Gastrocnemius medialis (tissue), 4 donors: Measurements from ENCODE around the gene TNPO3. TPM values are rescaled to one million over a fixed set of nuclear protein-coding genes. Genes with fewer than 3 reads are reported as not detected.

Source experiments
- ATAC-seq, 2 donors: fragments of 150-250 bp; one replicate each; pipeline ENCODE4 v1.9.1; 2016
- DNase-seq, 2 donors: peaks; one replicate each; pipeline ENCODE4 v3.0.0-alpha.2; 2019
- H3K27ac ChIP-seq, 4 donors: fragments of 200-600 bp; sonication (generic); 1 replicate in 1 of 4; 2 replicates in 3 of 4; pipeline ENCODE4 v1.5.1; 2016 to 2018; ENCODE audit warnings: mild to moderate bottlenecking in 2 of 4, moderate library complexity in 1 of 4
- H3K27me3 ChIP-seq, 3 donors: fragments of 200-600 bp; sonication (generic) in 2 of 3; 1 replicate in 1 of 3; 2 replicates in 2 of 3; pipeline versions ENCODE4 v1.5.1 to v1.6.0; 2016 to 2019; ENCODE audit warnings: mild to moderate bottlenecking in 1 of 3, moderate library complexity in 1 of 3
- H3K36me3 ChIP-seq, 2 donors: fragments of 200-600 bp; sonication (generic) in 1 of 2; one replicate each; pipeline ENCODE4 v1.5.1; 2017 to 2018
- H3K4me1 ChIP-seq, 2 donors: fragments of 200-600 bp; sonication (generic) in 1 of 2; one replicate each; pipeline ENCODE4 v1.5.1; 2016 to 2017; ENCODE audit warnings: mild to moderate bottlenecking in 2 of 2
- H3K4me3 ChIP-seq, 4 donors: fragments of 200-600 bp; sonication (generic) in 3 of 4; 1 replicate in 1 of 4; 2 replicates in 3 of 4; pipeline ENCODE4 v1.5.1; 2016 to 2019; ENCODE audit warnings: mild to moderate bottlenecking in 2 of 4
- H3K9me3 ChIP-seq, 3 donors: fragments of 200-600 bp; sonication (generic) in 2 of 3; 1 replicate in 1 of 3; 2 replicates in 2 of 3; pipeline ENCODE4 v1.5.1; 2016 to 2019
- CTCF ChIP-seq, 5 experiments: fragments of 450-650 bp in 3 of 5; fragments of 200-600 bp in 2 of 5; sonication (generic) in 2 of 5; IDR thresholded peaks in 4 of 5; conservative IDR thresholded peaks in 1 of 5; 1 replicate in 4 of 5; 2 replicates in 1 of 5; pipeline ENCODE4 v1.5.1; 2016 to 2019; ENCODE audit warnings: antibody characterized with exemption in 5 of 5, mild to moderate bottlenecking in 3 of 5, moderate library complexity in 3 of 5
- POLR2A ChIP-seq, 2 donors: fragments of 450-650 bp; IDR thresholded peaks; one replicate each; pipeline ENCODE4 v1.6.1; 2017; ENCODE audit warnings: antibody characterized with exemption in 2 of 2, mild to moderate bottlenecking in 2 of 2, moderate library complexity in 2 of 2
- in situ Hi-C, 4 donors: fragments of 200-750 bp; cut with MboI; loops; one replicate each; pipeline versions ENCODE4 v1.15.0 to v1.8.0; 2017; ENCODE audit warnings: low sequenced_read_pairs in 4 of 4
- intact Hi-C: fragments of 100-400 bp; cut with DNase I; formaldehyde crosslinking; loops from one replicate; pipeline ENCODE4 v1.15.1; 2023; ENCODE audit warnings: low total_unique reads
- total RNA-seq, 4 donors: library from RNA; depleted of rRNA; stranded (reverse); fragments of >200 nt; gene quantifications; one replicate each; pipeline versions ENCODE4 v1.1.0 to v1.2.3, GENCODE V29; 2016

TNPO3 gene
- total RNA-seq, 4 donors from 2014 or later, result 39.1 to 50.9 (median 50.5) TPM

- Histone ChIP-seq H3K27ac (no peak overlapping the region), H3K36me3 (no peaks in the 10 kb centered on the region), H3K9me3 (no peaks in the 10 kb centered on the region), H3K4me3 (no peak overlapping the region), H3K4me1 (no peaks in the 10 kb centered on the region), H3K27me3 (no peaks in the 10 kb centered on the region)
- DNase-seq (no peak), ATAC-seq (no peak)
- in situ Hi-C loops (no loop called here), intact Hi-C loops (no loop called here)
- no peak for TF ChIP-seq POLR2A (IDR thresholded peaks at IDR 0.05)
- TF ChIP-seq CTCF (IDR thresholded peaks at IDR 0.05 in 4 of 5, conservative IDR thresholded peaks at IDR 0.05 in 1 of 5), result no peak
Measured at GRCh38 chr7:129083525-129083924, 28.6 kb upstream of the TNPO3 start.

- Histone ChIP-seq H3K27me3 (no peaks in the 10 kb centered on the region), H3K27ac (no peak overlapping the region), H3K9me3 (no peaks in the 10 kb centered on the region), H3K36me3 (no peaks in the 10 kb centered on the region), H3K4me1 (no peaks in the 10 kb centered on the region), H3K4me3 (no peak overlapping the region)
- TF ChIP-seq POLR2A (IDR thresholded peaks at IDR 0.05) (no peak), CTCF (IDR thresholded peaks at IDR 0.05 in 4 of 5, conservative IDR thresholded peaks at IDR 0.05 in 1 of 5) (no peak)
- in situ Hi-C loops, result no loop called here
- ATAC-seq (no peak), DNase-seq (no peak)
- intact Hi-C loops, result no loop called here
Measured at GRCh38 chr7:129078455-129078854, 23.5 kb upstream of the TNPO3 start.

- H3K36me3 ChIP-seq, result no peaks in the 10 kb centered on the region
- H3K4me1 ChIP-seq, result no peaks in the 10 kb centered on the region
- in situ Hi-C loops (no loop called here), intact Hi-C loops (no loop called here)
- H3K27me3 ChIP-seq, result no peaks in the 10 kb centered on the region
- no peak for DNase-seq
- ATAC-seq, result no peak
- H3K9me3 ChIP-seq, result no peaks in the 10 kb centered on the region
- no peak overlapping the region for H3K27ac ChIP-seq
- H3K4me3 ChIP-seq, result no peak overlapping the region
- no peak for TF ChIP-seq CTCF (IDR thresholded peaks at IDR 0.05 in 4 of 5, conservative IDR thresholded peaks at IDR 0.05 in 1 of 5)
- no peak for TF ChIP-seq POLR2A (IDR thresholded peaks at IDR 0.05)
Measured at GRCh38 chr7:129076886-129077285, 22.0 kb upstream of the TNPO3 start.

- Histone ChIP-seq H3K27ac (no peak overlapping the region), H3K36me3 (no peaks in the 10 kb centered on the region), H3K9me3 (no peaks in the 10 kb centered on the region), H3K4me1 (no peaks in the 10 kb centered on the region), H3K27me3 (no peaks in the 10 kb centered on the region), H3K4me3 (no peak overlapping the region)
- ATAC-seq (no peak), DNase-seq (no peak)
- TF ChIP-seq CTCF (IDR thresholded peaks at IDR 0.05 in 4 of 5, conservative IDR thresholded peaks at IDR 0.05 in 1 of 5) (no peak), POLR2A (IDR thresholded peaks at IDR 0.05) (no peak)
- intact Hi-C loops (no loop called here), in situ Hi-C loops (no loop called here)
Measured at GRCh38 chr7:129074994-129075393, 20.1 kb upstream of the TNPO3 start.

- no peak for DNase-seq
- Histone ChIP-seq H3K9me3 (no peaks in the 10 kb centered on the region), H3K27me3 (no peaks in the 10 kb centered on the region), H3K4me1 (no peaks in the 10 kb centered on the region), H3K4me3 (no peak overlapping the region), H3K27ac (no peak overlapping the region), H3K36me3 (no peaks in the 10 kb centered on the region)
- TF ChIP-seq POLR2A (IDR thresholded peaks at IDR 0.05), result no peak
- no peak for TF ChIP-seq CTCF (IDR thresholded peaks at IDR 0.05 in 4 of 5, conservative IDR thresholded peaks at IDR 0.05 in 1 of 5)
- no peak for ATAC-seq
- in situ Hi-C loops (no loop called here), intact Hi-C loops (no loop called here)
Measured at GRCh38 chr7:129074361-129074871, 19.5 kb upstream of the TNPO3 start.
